ENCODE measurements around the gene KLC3.

KLC3 gene

GRCh38 chr19:45382426-45382825 is 41.9 kb downstream of the KLC3 start:
- no peak for DNase-seq

DNA sequence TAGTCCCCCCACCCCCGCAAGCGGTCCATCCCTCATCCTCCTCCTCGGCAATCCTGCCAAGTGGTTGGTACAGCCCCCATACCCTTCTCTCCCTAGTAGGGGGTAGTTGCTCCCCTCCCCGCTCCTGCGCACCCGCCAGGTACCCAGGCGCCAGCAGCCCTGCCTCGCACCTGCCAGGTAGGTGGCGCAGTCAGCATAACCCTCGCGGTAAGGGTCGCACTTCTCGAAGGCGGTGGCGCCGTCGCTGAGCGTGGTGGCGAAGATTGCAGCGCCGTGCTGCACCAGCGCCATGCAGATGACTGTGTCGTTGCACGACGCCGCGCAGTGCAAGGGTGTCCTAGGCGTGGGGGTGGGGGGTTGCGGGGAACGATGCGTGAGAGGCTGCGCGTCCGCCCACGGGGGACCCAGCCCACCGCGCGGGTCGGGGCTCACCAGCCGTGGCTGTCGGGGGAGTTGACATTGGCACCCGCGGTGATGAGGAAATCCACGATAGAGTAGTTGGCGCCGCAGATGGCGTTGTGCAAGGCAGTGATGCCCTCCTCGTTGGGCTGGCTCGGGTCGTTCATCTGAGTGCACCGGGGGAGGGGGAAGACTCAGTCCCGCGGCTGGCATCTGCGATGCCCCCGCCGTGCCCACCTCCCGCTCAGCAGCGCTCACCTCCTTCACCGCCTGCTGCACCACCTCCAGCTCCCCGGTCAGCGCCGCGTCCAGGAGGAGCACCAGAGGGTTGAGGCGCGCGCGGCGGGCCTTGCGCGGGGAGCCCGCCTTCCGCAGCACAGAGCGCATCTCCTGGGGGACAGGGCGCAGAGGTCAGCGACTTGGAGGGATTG is 45.1 kb downstream of the KLC3 start:
- DNase-seq: no peak

- DNase-seq: no peak
Observed at GRCh38 chr19:45391346-45391745, 50.8 kb downstream of the KLC3 start.

- DNase-seq: no peak
Observed at GRCh38 chr19:45391871-45392665, 51.5 kb downstream of the KLC3 start.

GRCh38 chr19:45395821-45396617 is 55.5 kb downstream of the KLC3 start:
- no peak for DNase-seq

- no peak for DNase-seq
Observed at GRCh38 chr19:45400192-45400591, 59.6 kb downstream of the KLC3 start.

Measured in NCI-H1417 treated with DMSO at 0.1 percent for 48 hours (cell line).